Panc1 (cell line): ENCODE data around the gene PCCA. TPM values are rescaled to one million over a fixed set of nuclear protein-coding genes. Genes with fewer than 3 reads are reported as not detected.

Source experiments
- ATAC-seq: fragments of 200-7000 bp; cut with Tn5 transposase; 2 replicates; pipeline ENCODE4 v1.9.1; 2020; ENCODE audit warnings: mild to moderate bottlenecking, moderate library complexity
- BruUV-seq: library from RNA; stranded (reverse); fragments of 400-500 nt; replicated peaks from 2 replicates; lab custom pipeline; 2021; lab: Mats Ljungman, UMichigan
- CTCF ChIA-PET: fragments of 300-600 bp; sonication (Branson Sonifier 250); formaldehyde crosslinking; loops from one replicate; lab custom pipeline; 2022; ENCODE audit warnings: antibody characterized with exemption; lab: Charles Lee
- POLR2A ChIA-PET: fragments of 300-600 bp; sonication (Branson Sonifier 250); formaldehyde crosslinking; loops from one replicate; lab custom pipeline; 2022; ENCODE audit warnings: antibody characterized with exemption; lab: Charles Lee
- DNase-seq: peaks from one replicate; pipeline ENCODE4 v3.0.0-alpha.2; 2010; ENCODE audit warnings: low read depth, low spot score
- H3K27ac ChIP-seq: 2 replicates; pipeline ENCODE4 v1.5.1; 2011; ENCODE audit warnings: mild to moderate bottlenecking, low read length, inconsistent platforms
- H3K27me3 ChIP-seq: fragments of 200-500 bp; sonication (Bioruptor generic); 2 replicates; pipeline ENCODE4 v1.6.0; 2014; ENCODE audit warnings: low read length, inconsistent platforms; ENCODE audit not compliant: control insufficient read depth, insufficient read depth
- H3K36me3 ChIP-seq: fragments of 200-500 bp; sonication (Bioruptor generic); 2 replicates; pipeline ENCODE4 v1.5.1; 2014; ENCODE audit warnings: inconsistent platforms, mild to moderate bottlenecking, low read length, moderate library complexity; ENCODE audit not compliant: control insufficient read depth, insufficient read depth
- H3K4me1 ChIP-seq: 2 replicates; pipeline ENCODE4 v1.5.1; 2011; ENCODE audit warnings: inconsistent platforms, mild to moderate bottlenecking, low read length, moderate library complexity; ENCODE audit not compliant: control insufficient read depth, insufficient read depth
- H3K4me3 ChIP-seq, 2 experiments: 2 replicates each; pipeline ENCODE4 v1.5.1; 2011 to 2012; ENCODE audit warnings: low read depth in 2 of 2, low read length in 2 of 2, mild to moderate bottlenecking in 2 of 2, inconsistent platforms in 1 of 2, moderate library complexity in 1 of 2
- H3K9me3 ChIP-seq: fragments of 200-500 bp; sonication (Bioruptor generic); 2 replicates; pipeline ENCODE4 v1.5.1; 2014; ENCODE audit warnings: low read depth, mild to moderate bottlenecking, inconsistent platforms, low read length, moderate library complexity; ENCODE audit not compliant: control insufficient read depth, insufficient read depth
- POLR2AphosphoS5 ChIP-seq: IDR thresholded peaks from 2 replicates; pipeline ENCODE4 v1.6.1; 2012; ENCODE audit warnings: mild to moderate bottlenecking, low read depth, low read length, moderate library complexity
- SIN3A ChIP-seq: IDR thresholded peaks from 2 replicates; pipeline ENCODE4 v1.6.1; 2012; ENCODE audit warnings: low read depth, mild to moderate bottlenecking, low read length, moderate library complexity, borderline replicate concordance; ENCODE audit not compliant: insufficient read depth
- TCF7L2 ChIP-seq: IDR thresholded peaks from 2 replicates; pipeline ENCODE4 v1.6.1; 2011; ENCODE audit warnings: mild to moderate bottlenecking, low read depth, low read length, inconsistent platforms
- in situ Hi-C: cut with HindIII; loops from 2 replicates; pipeline ENCODE4 v1.10.0; 2016; ENCODE audit warnings: low sequenced_read_pairs, low pct_unique_long_range_greater_than_20kb
- intact Hi-C: fragments of 100-400 bp; cut with micrococcal nuclease; formaldehyde crosslinking; loops from one replicate; pipeline ENCODE4 v1.10.0; 2022; ENCODE audit not compliant: unreplicated experiment
- total RNA-seq: library from RNA; stranded (reverse); gene quantifications from one replicate; pipeline ENCODE4 v1.2.1, GENCODE V29; 2021; ENCODE audit not compliant: unreplicated experiment
- TF ChIP-seq, protein P1 (sequence below): fragments of 450-650 bp; IDR thresholded peaks from 2 replicates; pipeline ENCODE4 v1.5.1; 2017; ENCODE audit warnings: mild to moderate bottlenecking
- TF ChIP-seq, protein P2 (sequence below), 2 experiments: IDR thresholded peaks; 2 replicates each; pipeline ENCODE4 v1.6.1; 2011 to 2012; ENCODE audit warnings: low read depth in 2 of 2, control low read depth in 1 of 2, low read length in 1 of 2, mild to moderate bottlenecking in 1 of 2, moderate library complexity in 1 of 2; ENCODE audit not compliant: insufficient read depth in 1 of 2

The PCCA gene
- total RNA-seq, 1 experiment from 2014 or later = 14.7 TPM

DNA sequence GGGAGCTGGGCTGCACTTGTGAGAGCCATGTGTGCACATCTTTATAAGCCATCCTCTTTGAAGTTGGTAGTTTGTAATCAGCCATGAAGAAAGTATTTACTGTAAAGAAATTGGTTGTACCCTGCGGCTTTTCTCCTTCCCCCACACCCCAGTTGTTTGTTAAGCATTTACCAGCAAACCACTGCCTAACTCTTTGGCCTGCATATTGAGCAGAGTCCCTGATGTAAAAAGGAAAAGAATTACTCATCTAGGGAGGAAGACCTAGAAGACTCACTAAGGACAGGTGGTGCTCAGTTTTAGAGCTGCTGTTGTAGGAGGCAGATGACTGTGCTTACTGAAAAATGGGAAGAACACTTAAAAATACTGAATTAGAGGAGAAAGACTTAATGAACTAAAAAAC, 245.3 kb downstream of the PCCA start:
- BruUV-seq = no TSS peak
- Histone ChIP-seq H3K4me1 (no peaks in the 10 kb centered on the region), H3K27me3 (no peaks in the 10 kb centered on the region), H3K27ac (no peak overlapping the region), H3K9me3 (no peaks in the 10 kb centered on the region), H3K36me3 (no peaks in the 10 kb centered on the region; the same call in 1 of the 2 replicates), H3K4me3 (no peak overlapping the region)
- ChIA-PET CTCF (no interaction called here), POLR2A (no interaction called here)
- ATAC-seq = no peak
- in situ Hi-C loops = no loop called here
- no peak for DNase-seq
- TF ChIP-seq, protein P1, sequence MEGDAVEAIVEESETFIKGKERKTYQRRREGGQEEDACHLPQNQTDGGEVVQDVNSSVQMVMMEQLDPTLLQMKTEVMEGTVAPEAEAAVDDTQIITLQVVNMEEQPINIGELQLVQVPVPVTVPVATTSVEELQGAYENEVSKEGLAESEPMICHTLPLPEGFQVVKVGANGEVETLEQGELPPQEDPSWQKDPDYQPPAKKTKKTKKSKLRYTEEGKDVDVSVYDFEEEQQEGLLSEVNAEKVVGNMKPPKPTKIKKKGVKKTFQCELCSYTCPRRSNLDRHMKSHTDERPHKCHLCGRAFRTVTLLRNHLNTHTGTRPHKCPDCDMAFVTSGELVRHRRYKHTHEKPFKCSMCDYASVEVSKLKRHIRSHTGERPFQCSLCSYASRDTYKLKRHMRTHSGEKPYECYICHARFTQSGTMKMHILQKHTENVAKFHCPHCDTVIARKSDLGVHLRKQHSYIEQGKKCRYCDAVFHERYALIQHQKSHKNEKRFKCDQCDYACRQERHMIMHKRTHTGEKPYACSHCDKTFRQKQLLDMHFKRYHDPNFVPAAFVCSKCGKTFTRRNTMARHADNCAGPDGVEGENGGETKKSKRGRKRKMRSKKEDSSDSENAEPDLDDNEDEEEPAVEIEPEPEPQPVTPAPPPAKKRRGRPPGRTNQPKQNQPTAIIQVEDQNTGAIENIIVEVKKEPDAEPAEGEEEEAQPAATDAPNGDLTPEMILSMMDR = no peak
- TF ChIP-seq, protein P2, sequence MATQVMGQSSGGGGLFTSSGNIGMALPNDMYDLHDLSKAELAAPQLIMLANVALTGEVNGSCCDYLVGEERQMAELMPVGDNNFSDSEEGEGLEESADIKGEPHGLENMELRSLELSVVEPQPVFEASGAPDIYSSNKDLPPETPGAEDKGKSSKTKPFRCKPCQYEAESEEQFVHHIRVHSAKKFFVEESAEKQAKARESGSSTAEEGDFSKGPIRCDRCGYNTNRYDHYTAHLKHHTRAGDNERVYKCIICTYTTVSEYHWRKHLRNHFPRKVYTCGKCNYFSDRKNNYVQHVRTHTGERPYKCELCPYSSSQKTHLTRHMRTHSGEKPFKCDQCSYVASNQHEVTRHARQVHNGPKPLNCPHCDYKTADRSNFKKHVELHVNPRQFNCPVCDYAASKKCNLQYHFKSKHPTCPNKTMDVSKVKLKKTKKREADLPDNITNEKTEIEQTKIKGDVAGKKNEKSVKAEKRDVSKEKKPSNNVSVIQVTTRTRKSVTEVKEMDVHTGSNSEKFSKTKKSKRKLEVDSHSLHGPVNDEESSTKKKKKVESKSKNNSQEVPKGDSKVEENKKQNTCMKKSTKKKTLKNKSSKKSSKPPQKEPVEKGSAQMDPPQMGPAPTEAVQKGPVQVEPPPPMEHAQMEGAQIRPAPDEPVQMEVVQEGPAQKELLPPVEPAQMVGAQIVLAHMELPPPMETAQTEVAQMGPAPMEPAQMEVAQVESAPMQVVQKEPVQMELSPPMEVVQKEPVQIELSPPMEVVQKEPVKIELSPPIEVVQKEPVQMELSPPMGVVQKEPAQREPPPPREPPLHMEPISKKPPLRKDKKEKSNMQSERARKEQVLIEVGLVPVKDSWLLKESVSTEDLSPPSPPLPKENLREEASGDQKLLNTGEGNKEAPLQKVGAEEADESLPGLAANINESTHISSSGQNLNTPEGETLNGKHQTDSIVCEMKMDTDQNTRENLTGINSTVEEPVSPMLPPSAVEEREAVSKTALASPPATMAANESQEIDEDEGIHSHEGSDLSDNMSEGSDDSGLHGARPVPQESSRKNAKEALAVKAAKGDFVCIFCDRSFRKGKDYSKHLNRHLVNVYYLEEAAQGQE (IDR thresholded peaks at IDR 0.05; ENCODE audit: insufficient read depth in 1 of 2, low read depth in 2 of 2, low read length in 1 of 2) = no peak
- no peak for TF ChIP-seq TCF7L2
- no peak for TF ChIP-seq SIN3A
- TF ChIP-seq POLR2AphosphoS5 = no peak
- intact Hi-C loops = no loop called here

DNA sequence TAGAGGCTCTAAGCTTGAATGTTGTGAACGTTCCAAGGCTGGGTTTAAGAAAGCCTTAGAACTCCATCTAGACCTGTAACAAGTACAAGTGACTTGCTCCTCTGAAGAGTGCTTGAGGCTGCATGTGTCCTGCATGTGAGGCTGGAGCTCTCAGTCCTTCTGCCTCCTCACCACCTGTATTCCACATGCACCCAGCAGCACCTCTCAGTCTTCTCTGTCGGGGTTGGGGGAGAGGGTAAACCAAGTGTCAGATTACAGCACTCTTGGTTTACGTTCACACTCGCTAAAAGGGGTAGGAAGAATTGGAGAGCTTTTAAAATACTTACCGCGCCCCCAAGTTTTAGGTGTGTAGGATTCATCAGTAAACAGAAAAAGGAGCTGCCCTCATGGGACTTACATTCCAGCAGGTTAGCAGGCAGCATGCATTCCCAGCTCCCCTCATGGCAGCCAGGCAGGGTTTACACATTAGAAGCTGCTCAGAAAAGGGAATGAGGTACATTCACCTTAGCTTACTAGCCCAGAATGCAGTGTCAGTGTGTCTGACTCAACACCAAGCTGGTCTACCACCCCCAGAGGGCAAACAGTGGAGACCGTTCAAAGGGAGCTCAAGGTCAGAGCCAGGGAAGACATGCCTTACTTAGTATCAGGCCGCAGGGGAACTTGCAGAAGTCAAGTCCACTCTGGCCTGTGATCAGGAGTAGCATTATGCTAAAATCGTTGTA, 248.1 kb downstream of the PCCA start:
- intact Hi-C loops = no loop called here
- in situ Hi-C loops = no loop called here
- Histone ChIP-seq H3K4me3 (no peak overlapping the region), H3K27ac (no peak overlapping the region), H3K4me1 (no peaks in the 10 kb centered on the region), H3K36me3 (no peaks in the 10 kb centered on the region), H3K27me3 (no peaks in the 10 kb centered on the region), H3K9me3 (no peaks in the 10 kb centered on the region)
- DNase-seq (no peak), ATAC-seq (no peak)
- ChIA-PET CTCF (no interaction called here), POLR2A (no interaction called here)
- TF ChIP-seq, protein P2 (IDR thresholded peaks at IDR 0.05; ENCODE audit: insufficient read depth in 1 of 2, low read depth in 2 of 2, low read length in 1 of 2) = no peak
- TF ChIP-seq TCF7L2 = no peak
- no peak for TF ChIP-seq POLR2AphosphoS5
- no peak for TF ChIP-seq SIN3A
- TF ChIP-seq, protein P1 = no peak
- no TSS peak for BruUV-seq
